B cell (primary cell): ENCODE results near the gene SCNN1G. TPM values are rescaled to one million over a fixed set of nuclear protein-coding genes. Genes with fewer than 3 reads are reported as not detected.

Experiments used
- ATAC-seq: fragments of 200-7000 bp; cut with Tn5 transposase; one replicate; pipeline ENCODE4 v1.10.0; 2021; ENCODE audit warnings: low read depth, mild to moderate bottlenecking, moderate number of reproducible peaks, moderate library complexity
- CTCF ChIA-PET: fragments of 350-600 bp; sonication (Branson Sonifier 250); formaldehyde crosslinking; loops from one replicate; lab custom pipeline; 2021; ENCODE audit warnings: antibody characterized with exemption, inconsistent platforms; lab: Charles Lee
- POLR2A ChIA-PET: fragments of 350-600 bp; sonication (Branson Sonifier 250); formaldehyde crosslinking; loops from one replicate; lab custom pipeline; 2021; ENCODE audit warnings: antibody characterized with exemption; lab: Charles Lee
- DNase-seq: peaks from one replicate; pipeline ENCODE4 v3.0.0; 2013
- H2AFZ ChIP-seq: 2 replicates; pipeline ENCODE4 v1.6.1; 2012; ENCODE audit warnings: mild to moderate bottlenecking, low read depth, low read length; ENCODE audit not compliant: insufficient read depth, poor library complexity, severe bottlenecking
- H3K27ac ChIP-seq, 2 donors: 1 replicate in 1 of 2; 2 replicates in 1 of 2; pipeline ENCODE4 v1.5.1; 2012 to 2013; ENCODE audit warnings: low read length in 2 of 2, mild to moderate bottlenecking in 2 of 2, moderate library complexity in 1 of 2
- H3K27me3 ChIP-seq, 4 experiments: fragments of 200-600 bp in 1 of 4; sonication (generic) in 1 of 4; replicated peaks in 1 of 4; 1 replicate in 2 of 4; 2 replicates in 2 of 4; pipeline versions ENCODE4 v1.6.1 to v1.7.0; 2013 to 2016; ENCODE audit warnings: low read length in 3 of 4, mild to moderate bottlenecking in 2 of 4, mixed read lengths in 1 of 4, moderate library complexity in 1 of 4; ENCODE audit not compliant: insufficient read depth in 4 of 4, control insufficient read depth in 3 of 4; ENCODE audit errors: control extremely low read depth in 1 of 4
- H3K36me3 ChIP-seq, 2 experiments: replicated peaks in 1 of 2; 1 replicate in 1 of 2; 2 replicates in 1 of 2; pipeline versions ENCODE4 v1.6.1 to v1.7.1; 2013; ENCODE audit warnings: low read length in 1 of 2; ENCODE audit not compliant: insufficient read depth in 2 of 2, control insufficient read depth in 1 of 2; ENCODE audit errors: control extremely low read depth in 1 of 2, extremely low read depth in 1 of 2
- H3K4me1 ChIP-seq, 2 donors: fragments of 200-600 bp in 1 of 2; sonication (generic) in 1 of 2; 1 replicate in 1 of 2; 2 replicates in 1 of 2; pipeline versions ENCODE4 v1.5.1 to v1.6.1; 2013 to 2017; ENCODE audit warnings: low read length in 2 of 2; ENCODE audit not compliant: control insufficient read depth in 2 of 2, insufficient read depth in 2 of 2
- H3K4me2 ChIP-seq: replicated peaks from 2 replicates; pipeline ENCODE3; 2012; ENCODE audit warnings: mild to moderate bottlenecking, low read depth, low read length; ENCODE audit not compliant: poor library complexity, severe bottlenecking
- H3K4me3 ChIP-seq, 5 experiments: fragments of 200-600 bp in 1 of 5; sonication (generic) in 1 of 5; 1 replicate in 3 of 5; 2 replicates in 2 of 5; pipeline versions ENCODE4 v1.5.1 to v1.7.0; 2011 to 2016; ENCODE audit warnings: low read length in 4 of 5, mild to moderate bottlenecking in 4 of 5, low read depth in 2 of 5, control low read depth in 1 of 5, moderate library complexity in 1 of 5; ENCODE audit not compliant: insufficient read depth in 1 of 5; ENCODE audit errors: control extremely low read depth in 1 of 5, extremely low read depth in 1 of 5
- H3K79me2 ChIP-seq: fragments of 200-600 bp; sonication (generic); one replicate; pipeline ENCODE4 v1.6.0; 2016; ENCODE audit warnings: low read length; ENCODE audit not compliant: control insufficient read depth, insufficient read depth
- H3K9ac ChIP-seq: fragments of 200-600 bp; sonication (generic); 2 replicates; pipeline ENCODE4 v1.6.1; 2017; ENCODE audit warnings: mild to moderate bottlenecking, low read length, moderate library complexity
- H3K9me3 ChIP-seq, 3 donors: one replicate each; pipeline versions ENCODE4 v1.6.1 to v1.7.1; 2013; ENCODE audit warnings: low read length in 2 of 3; ENCODE audit not compliant: control insufficient read depth in 2 of 3, insufficient read depth in 1 of 3; ENCODE audit errors: control extremely low read depth in 1 of 3
- H4K20me1 ChIP-seq: 2 replicates; pipeline ENCODE4 v1.6.0; 2012; ENCODE audit warnings: mild to moderate bottlenecking, low read length; ENCODE audit not compliant: insufficient read depth, control insufficient read depth, poor library complexity, severe bottlenecking
- H3K27ac Mint-ChIP-seq: one replicate; pipeline ENCODE4 v1.8.0; 2021; ENCODE audit warnings: mixed read lengths
- H3K27me3 Mint-ChIP-seq: one replicate; pipeline ENCODE4 v1.8.0; 2021; ENCODE audit warnings: mixed read lengths
- H3K4me1 Mint-ChIP-seq: one replicate; pipeline ENCODE4 v1.8.0; 2021; ENCODE audit warnings: mixed read lengths
- H3K4me3 Mint-ChIP-seq: one replicate; pipeline ENCODE4 v1.8.0; 2021; ENCODE audit warnings: mixed read lengths
- H3K9me3 Mint-ChIP-seq: one replicate; pipeline ENCODE4 v1.8.0; 2022; ENCODE audit warnings: mixed read lengths; ENCODE audit not compliant: insufficient read depth
- EZH2 ChIP-seq: IDR thresholded peaks from 2 replicates; pipeline ENCODE4 v1.6.1; 2012; ENCODE audit warnings: borderline replicate concordance, low read depth, mild to moderate bottlenecking, moderate library complexity, low read length; ENCODE audit not compliant: insufficient read depth, poor library complexity, severe bottlenecking
- WGBS: methylation state at CpG from one replicate; pipeline ENCODE4 v1.1.5; 2013; ENCODE audit warnings: missing lambda C conversion rate; ENCODE audit not compliant: insufficient coverage; 5-methylcytosine and 5-hydroxymethylcytosine counted together
- intact Hi-C: fragments of 100-400 bp; cut with micrococcal nuclease; formaldehyde crosslinking; loops from one replicate; pipeline ENCODE4 v1.10.0; 2022
- polyA plus RNA-seq: library from polyadenylated mRNA; depleted of rRNA; stranded (reverse); fragments of >200 nt; gene quantifications from 2 replicates; pipeline ENCODE4 v1.2.3, GENCODE V29; 2012
- total RNA-seq, 2 donors: library from RNA; stranded (reverse); fragments of 120-200 nt in 1 of 2; gene quantifications; 1 replicate in 1 of 2; 2 replicates in 1 of 2; pipeline versions ENCODE4 v1.2.3 to v1.2.4, GENCODE V29; 2013 to 2022
- TF ChIP-seq, protein P1 (sequence below): fragments of 200-600 bp; IDR thresholded peaks from one replicate; pipeline ENCODE4 v1.8.0; 2022; ENCODE audit warnings: antibody characterized with exemption, mild to moderate bottlenecking

The SCNN1G gene
- total and polyA plus RNA-seq, 2 donors (not counting 1 experiment from before 2014, with no cell fraction given) = not detected

DNA sequence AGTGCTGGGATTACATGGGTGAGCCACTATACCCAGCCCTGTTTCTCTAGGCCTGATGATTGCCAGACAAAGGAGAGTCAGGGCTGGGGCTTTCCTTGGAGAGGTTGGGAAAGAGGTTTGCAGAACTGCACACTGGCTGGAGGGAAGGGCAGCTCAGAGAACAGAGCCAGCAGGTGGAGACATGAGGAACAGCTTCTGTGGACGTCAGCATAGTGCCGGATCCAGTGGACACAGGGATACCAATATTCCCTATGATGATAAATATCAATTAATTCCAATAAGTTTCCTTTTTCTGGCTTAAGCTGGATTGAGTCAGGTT is 76.3 kb downstream of the SCNN1G start:
- WGBS = no CpG with 5 or more reads among the region's 2 CpGs
- Histone ChIP-seq H3K4me1 (no peaks in the 10 kb centered on the region), H3K27ac (no peak overlapping the region), H3K36me3 (no peaks in the 10 kb centered on the region), H4K20me1 (no peaks in the 10 kb centered on the region), H3K4me3 (no peak overlapping the region), H3K9me3 (peaks cover 0 to 3% (median 0%) of the 10 kb centered on the region in 3 donors), H3K4me2 (no peak overlapping the region), H3K27me3 (peaks cover 0 to 6% (median 0%) of the 10 kb centered on the region in 4 experiments), H3K79me2 (no peaks in the 10 kb centered on the region), H2AFZ (no peak overlapping the region), H3K9ac (no peak overlapping the region)
- H3K27me3 Mint-ChIP-seq = peaks cover 18% of the 10 kb centered on the region
- no peaks in the 10 kb centered on the region for H3K9me3 Mint-ChIP-seq
- H3K27ac Mint-ChIP-seq = no peak overlapping the region
- TF ChIP-seq, protein P1, sequence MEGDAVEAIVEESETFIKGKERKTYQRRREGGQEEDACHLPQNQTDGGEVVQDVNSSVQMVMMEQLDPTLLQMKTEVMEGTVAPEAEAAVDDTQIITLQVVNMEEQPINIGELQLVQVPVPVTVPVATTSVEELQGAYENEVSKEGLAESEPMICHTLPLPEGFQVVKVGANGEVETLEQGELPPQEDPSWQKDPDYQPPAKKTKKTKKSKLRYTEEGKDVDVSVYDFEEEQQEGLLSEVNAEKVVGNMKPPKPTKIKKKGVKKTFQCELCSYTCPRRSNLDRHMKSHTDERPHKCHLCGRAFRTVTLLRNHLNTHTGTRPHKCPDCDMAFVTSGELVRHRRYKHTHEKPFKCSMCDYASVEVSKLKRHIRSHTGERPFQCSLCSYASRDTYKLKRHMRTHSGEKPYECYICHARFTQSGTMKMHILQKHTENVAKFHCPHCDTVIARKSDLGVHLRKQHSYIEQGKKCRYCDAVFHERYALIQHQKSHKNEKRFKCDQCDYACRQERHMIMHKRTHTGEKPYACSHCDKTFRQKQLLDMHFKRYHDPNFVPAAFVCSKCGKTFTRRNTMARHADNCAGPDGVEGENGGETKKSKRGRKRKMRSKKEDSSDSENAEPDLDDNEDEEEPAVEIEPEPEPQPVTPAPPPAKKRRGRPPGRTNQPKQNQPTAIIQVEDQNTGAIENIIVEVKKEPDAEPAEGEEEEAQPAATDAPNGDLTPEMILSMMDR = no peak
- TF ChIP-seq EZH2 = no peak
- DNase-seq (no peak), ATAC-seq (no peak)
- ChIA-PET CTCF (no interaction called here), POLR2A (no interaction called here)
- no peaks in the 10 kb centered on the region for H3K4me1 Mint-ChIP-seq
- intact Hi-C loops = no loop called here
- no peak overlapping the region for H3K4me3 Mint-ChIP-seq

Other genes with a start within 250 kb of the SCNN1G start
- 5.6 and 6.7 TPM in 2 replicates for gene USP31, start 33.3 kb upstream of the SCNN1G start, total RNA-seq
- 1.3 and 1.6 TPM in 2 replicates for gene USP31, start 33.3 kb upstream of the SCNN1G start, polyA plus RNA-seq
- not detected in 2 replicates for gene SCNN1B, start 119.6 kb downstream of the SCNN1G start, total RNA-seq
- 0.30 TPM in 1 of 2 replicates, not detected in the other for gene SCNN1B, start 119.6 kb downstream of the SCNN1G start, polyA plus RNA-seq